HG03342 (cell line): ENCODE data around the gene PTPN5.

ENCODE experiments used
- ATAC-seq: cut with Tn5 transposase; IDR thresholded peaks from one replicate; pipeline ENCODE4 v1.9.1; 2021; ENCODE audit warnings: mild to moderate bottlenecking, moderate library complexity; ENCODE audit not compliant: unreplicated experiment

Gene PTPN5

DNA sequence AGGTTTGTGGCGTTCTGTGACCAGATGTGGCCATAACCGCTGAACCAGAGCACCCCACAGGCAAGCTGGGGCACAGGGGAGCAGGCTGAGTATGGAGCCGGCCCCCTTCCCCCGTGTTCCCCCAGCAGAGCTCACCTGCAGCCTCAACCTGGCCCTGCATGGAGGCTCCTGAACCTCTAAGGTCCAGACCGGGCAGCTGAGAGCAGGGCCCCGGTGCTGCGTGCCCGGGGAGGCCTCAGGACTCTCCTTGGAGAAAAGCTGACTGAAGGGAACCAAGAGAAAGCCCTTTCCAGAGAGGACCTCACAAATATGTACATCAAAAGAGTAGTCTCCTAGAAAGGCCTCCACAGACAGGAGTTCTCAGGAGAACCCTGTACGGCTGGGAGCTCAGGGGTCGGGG is 48.2 kb downstream of the PTPN5 start:
- no peak for ATAC-seq

DNA sequence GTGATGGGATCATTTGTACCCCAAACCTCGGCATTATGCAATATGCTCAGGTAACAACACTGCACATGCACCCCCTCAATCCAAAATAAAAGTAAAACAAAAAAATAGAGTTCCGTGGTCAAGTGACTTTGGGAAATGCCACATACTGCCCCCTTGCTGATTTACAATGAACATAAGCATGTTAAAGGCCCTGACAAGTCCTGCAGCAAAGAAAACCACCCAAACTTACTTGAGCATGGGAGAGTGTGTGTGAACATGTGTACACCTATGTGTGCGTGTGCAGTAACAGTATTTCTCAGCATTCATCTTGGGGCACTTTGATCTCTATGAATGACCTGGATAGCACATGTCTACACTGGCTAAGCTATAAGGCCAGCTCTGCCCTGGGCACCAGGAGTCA is 49.8 kb downstream of the PTPN5 start:
- no peak for ATAC-seq

DNA sequence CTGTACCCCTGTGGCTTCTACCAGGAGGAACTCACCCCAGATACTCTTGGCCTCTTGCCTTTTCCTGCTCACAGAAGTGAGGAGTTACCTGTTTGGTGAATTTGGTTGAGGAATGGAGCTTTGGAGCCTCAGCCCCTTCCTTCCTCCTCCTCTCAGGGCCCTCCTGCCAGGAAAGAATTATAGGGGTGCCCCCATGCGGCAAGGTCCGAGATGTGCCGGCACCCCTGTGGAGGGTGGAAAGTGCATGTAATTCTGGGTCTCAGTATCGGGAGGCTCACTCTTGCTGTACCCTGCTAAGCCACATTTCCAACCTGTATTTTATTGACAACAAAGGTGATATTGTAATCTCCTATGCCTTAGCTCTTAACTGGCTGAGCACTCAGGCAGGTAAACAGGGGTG is 51.9 kb downstream of the PTPN5 start:
- no peak for ATAC-seq

DNA sequence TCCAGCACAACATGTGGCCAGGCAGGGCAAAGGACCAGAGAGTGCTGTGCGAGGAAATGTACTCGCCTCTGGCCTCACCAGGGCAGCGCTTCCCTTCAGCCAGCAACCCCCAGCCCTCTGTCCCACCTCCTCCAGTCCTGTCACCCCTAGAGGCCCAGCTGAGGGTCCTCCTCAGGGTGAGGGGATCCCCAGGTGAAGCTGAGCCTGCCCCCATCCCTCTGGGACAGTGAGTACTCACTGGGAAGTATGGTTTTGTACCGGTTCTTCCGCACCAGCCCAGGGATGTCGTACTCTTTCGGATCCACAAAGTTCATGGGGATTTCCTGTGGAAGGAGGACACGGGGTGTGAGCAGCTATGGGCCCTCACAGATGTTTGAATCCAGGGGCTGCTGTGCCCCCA is 54.0 kb downstream of the PTPN5 start:
- no peak for ATAC-seq

DNA sequence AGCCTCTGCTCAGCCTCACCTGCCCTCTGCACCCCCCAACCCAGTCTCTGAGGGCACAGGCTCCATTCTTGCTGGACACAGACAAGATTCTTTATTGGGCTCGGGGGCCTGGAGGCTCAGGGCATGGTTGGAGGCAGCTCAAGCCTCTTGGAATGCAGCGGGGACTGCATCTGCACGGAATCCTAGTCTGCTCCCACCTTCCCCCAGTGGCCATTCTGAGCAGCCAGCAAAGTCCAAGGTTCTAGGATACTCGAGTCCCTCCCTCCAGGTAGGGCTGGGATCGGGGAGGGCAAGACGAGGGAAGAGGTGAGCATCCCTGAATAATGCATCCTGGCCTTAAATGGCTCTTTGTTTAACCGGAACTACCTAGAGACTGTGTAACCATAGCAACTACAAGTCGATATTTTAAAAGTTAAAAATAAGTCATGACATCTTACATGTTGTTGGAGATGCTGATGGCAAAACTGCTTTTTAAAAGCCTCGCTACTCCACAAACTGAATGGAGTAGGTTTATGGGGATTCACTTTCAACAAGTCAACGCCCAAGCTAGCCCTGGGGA is 54.9 kb downstream of the PTPN5 start:
- no peak for ATAC-seq

DNA sequence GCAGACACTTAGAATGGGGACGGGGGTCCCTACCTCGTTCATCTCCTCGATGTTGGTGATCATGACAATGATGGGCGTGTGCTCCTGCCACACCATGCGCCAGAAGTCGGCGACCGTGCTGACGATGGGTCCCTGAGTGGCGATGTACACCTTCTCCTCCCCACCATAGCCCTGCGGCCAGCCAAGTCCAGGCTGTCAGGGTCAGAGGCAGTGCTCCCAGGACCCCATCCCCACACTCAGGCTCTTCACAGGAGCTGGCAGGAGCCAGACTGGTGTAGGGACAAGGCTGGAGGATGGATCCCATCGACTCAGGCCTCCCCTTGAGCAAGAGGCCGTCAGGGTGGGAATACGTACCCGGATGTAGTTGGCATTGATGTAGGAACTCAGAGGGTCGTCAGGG is 58.4 kb downstream of the PTPN5 start:
- ATAC-seq = no peak

DNA sequence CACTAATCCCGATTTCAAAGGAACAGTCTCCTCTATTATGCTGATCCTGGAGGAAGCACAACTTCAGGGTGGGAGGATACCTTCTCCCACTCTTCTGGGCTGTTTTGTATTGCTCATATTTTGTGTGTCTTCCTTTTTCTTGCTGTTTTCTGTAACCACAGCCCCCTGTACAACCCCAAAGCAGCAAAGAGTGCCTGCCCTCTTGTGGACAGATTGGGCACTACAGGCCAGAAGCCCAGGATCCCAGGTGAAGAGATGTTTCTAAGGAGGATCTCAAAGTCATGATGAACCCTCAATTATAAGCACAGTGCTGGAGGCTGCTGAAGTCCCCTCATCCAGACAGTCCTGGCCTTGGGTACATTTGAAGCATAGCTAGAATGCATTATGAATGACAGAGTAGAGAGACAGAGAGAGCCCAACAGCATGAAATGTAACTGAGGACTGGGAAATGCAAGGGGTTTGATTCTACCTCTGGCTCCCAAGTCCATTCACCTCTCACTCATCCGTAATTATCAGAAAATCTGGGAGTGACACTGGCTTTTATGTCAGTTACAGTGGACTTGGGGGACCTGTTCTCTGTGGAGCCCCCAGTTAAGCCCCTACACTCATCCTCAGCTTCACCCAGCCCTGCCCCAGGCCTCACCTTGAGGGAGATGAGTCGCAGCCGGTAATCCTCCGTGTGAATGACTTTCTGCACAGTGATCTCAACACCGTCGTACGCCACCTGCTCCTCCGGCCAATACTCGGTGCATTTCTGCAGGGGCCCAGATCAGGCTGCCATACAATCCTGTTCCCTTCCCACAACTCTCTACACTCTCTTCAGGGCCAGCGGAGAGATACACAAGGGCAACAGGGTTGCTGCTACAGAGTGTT is 59.4 kb downstream of the PTPN5 start:
- ATAC-seq = peak; percentile 56

DNA sequence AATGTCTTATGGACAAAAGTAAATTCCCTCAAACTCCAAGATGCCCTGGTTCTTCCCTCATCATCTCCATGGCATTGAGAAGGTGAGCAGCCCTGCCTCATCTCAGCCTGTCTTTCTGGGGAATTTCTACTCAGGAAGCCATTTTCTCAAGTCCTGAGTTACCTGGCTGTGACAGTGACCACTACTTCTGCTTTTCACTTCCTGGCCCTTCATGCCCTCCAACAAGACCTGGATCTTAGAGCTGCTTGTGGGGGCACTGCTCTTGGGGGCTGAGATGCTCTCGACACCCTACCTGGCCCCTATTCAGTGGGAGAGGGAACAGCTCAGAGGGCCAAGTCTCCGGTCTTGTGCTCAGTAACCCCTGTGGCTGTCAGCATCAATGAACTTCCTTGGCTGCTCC is 60.2 kb downstream of the PTPN5 start:
- ATAC-seq = peak; percentile 2

DNA sequence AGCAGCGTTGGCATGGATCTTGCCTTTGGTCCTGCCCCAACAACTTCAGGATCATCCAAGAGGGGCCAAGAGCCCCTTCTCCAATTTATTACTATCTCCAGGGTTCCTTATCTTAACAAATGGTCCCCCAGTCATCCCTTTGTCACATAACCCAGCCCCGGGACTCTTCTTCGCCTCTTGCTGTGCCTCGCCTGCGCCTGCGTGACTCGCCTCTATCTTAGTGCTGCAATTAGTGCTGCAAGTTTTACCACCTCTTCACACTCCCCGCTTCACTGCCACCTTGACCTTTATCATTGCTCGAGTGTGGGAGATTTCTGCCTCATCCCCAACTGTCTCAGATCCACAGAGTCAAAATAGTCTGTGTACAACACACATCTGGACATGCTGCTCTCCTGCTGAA is 61.6 kb downstream of the PTPN5 start:
- no peak for ATAC-seq

DNA sequence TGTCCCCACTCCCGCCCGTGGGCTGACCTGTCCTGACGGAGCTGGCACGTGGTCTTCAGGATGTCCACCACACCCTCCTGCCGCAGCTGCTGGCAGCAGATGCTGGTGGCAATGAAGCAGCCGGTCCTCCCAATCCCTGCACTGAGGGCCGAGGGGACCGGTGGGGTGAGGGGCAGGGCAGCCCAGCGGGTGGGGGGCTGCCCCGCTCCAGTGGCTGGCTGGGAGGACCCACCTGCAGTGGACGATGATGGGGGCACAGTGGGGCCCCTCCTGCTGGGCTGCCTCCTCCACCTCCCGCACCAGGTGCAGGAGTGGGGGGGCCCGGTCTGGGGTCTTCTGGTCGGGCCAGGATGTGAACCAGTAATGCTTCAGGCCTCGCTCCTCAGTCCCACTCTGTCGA is 62.2 kb downstream of the PTPN5 start:
- no peak for ATAC-seq

DNA sequence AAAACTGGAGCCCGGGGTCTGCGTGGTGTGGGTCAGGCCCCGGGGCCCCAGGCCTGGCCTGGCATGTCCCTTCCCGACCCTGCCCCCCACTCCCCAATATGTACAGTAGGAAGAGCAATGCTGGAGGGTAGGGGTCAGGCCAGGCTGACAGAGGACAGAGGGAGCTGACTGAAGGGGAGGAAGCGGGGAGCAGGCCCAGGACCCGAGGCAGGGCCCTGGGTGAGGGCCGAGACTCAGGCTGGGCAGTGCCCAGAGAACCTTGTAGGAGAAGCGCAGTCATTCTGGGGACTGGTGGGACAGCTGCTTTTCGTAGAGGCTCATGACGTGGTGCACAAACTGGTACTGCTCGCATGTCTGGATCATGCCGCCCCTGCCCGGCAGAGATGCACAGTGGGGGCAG is 62.9 kb downstream of the PTPN5 start:
- ATAC-seq = no peak

DNA sequence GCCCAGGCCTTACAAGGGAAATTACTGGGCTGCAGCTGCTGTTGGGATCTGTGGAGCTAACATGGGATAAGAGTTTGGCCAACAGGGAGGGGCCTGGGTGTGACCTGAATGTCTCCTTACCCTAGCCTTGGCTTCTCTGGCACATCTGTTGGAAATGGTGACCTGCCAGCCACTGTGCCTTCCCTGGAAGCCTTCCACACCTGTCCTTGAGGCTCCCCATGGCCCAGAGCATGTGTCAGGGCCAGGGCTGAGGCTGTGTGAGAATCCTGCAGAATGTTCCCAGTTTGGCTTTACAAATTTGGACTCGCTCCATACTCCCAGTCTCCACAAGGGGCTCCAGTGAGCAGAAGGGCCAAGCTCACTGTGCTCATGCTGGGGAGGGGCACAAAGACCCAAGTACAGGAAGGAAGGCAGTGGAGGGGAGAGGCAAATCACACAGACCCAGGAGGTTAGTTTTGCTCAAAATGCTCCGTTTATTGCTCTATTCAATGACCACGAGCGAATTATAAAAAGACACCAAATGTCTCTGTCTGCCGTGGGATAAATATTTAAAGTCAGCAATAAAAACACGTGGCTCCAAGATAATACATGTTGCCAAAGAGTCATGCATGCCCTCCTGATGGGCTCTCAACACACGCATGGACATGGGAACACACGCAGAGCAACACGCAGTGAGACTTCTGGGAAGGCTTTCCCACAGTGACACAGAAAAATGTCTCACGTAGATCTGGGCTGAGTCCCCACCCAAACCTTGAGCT is 63.9 kb downstream of the PTPN5 start:
- no peak for ATAC-seq

DNA sequence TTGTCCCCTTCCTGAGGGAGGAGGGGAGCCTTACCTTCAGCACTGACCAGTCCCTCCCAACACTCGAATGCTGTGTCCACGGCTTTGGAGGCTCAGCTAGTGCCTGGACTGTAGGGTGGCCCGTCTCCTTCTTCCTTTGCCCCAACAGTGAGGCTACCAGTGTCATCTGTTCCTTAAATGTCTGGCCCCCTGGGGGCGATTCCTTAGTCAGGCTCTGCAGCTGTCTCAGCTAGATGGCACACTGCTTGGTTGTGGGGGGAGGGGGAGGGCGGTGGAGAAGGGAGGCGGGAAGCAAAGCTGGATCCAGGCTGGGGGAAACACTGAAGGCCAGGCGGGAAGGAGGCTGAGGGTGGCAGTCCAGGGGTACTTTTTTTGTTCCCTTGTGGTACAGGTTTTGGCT is 65.6 kb downstream of the PTPN5 start, which contains the start of gene IGSF22:
IGSF22 (minus strand) TSS at position 149 of the 400 bp plus-strand sequence. CDS start 1,952 bp downstream, outside the sequence.
- ATAC-seq = no peak

DNA sequence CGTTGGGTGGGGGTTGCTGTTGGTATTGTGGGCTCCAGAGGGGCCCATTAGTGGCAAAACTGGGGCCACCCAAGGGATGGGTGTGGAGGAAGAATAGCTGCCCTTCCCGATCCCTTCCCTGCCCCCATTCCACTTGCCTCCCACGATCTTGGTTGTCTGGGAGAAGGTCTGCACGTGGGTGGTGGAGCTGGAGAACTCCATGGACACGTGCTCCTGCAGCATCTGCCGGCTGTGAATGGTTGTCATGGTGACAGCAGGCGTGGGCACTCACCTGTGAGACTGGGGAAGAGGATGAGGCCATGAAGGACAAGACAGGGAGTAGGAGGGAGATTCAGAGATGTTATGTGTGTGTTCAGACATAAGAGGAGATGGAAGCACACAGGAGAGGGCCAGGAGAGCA is 67.6 kb downstream of the PTPN5 start:
- no peak for ATAC-seq

DNA sequence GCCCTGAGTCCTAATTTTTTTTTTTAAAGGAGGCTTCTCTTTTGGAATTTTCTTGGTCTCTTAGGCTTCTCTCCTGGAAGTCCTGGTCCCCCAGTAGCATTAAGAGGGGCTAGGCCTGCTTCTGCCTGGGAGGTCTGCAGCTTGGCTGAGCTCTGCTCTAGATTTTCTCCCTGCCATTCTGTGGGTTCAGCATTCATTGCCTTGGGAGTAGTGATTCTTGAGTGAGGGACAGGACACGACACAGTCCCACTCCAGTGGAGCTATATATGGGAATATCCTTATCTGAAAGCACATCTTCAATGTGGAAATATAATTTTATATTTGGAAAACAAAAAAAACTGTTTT is 69.3 kb downstream of the PTPN5 start:
- ATAC-seq = no peak

DNA sequence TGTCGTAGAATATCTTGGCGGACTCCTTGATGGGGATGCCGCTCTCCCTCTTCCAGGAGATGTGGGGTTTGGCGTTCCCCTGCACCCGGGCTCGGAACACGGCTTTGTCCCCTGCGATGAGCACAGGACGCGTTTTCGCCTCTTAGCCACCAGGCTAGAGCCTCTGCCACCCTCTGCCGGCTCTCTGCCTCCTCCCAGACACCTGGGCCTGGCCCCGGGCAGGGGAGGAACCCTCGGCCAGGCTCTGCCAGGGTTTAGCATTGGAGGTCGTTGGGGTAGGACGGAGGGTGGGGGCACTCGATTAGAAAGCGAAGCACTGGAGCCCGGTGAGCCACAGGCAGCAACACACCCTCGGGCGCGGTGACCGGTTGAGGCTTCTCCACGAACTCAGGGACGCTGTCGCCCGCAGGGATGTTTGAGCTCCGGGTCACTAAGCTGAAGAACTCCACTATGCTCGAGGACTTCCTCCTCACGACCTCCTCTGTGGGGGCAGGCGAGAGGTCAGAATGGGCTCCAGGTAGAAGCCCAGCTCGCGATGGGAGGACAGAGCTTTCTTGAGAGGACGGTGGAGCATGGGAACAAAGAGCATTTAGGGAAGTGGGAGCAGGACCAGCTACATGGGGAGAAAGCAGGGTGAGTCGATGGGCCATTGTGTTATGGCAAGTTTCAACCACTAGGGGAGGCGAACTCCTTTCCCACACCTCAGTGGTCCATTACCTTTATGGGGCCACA is 69.9 kb downstream of the PTPN5 start:
- peak; percentile 69 for ATAC-seq

DNA sequence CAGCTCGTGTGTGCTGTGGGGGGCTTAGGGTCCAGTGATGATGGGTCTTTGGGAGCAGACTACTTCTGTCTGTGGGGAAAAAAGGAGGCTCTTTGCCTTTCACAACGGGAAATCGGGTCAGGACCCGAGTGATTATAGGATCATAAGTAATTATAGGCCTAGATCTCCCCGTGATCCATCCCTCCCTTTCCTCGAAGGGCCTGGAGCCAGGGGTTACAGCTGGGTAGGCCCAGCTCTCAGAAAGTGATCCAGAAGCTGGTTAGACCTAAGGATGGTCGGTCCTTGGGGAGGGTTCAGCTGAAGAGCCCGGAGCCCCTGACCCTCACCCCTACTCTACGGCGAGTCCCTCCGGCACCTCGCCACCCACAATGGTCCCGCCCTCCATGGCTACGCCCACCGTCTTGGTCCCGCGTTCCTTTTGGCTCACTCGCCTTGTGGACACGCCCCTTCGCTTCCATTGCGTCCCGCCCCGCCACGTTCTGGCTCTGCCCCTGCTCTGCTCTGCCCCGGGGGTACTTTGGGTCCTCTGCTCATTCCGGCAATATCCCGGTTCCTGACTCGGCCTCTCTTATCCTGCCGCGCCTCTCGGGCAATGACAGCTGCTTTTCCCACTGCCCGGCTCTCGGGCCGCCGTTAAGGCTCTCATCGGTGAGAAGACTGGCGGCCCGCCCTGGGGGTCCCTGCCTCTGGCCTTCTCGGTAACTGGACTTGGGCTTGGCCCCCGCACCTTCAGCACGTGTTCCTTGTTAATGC is 70.6 kb downstream of the PTPN5 start:
- peak; percentile 65 for ATAC-seq

DNA sequence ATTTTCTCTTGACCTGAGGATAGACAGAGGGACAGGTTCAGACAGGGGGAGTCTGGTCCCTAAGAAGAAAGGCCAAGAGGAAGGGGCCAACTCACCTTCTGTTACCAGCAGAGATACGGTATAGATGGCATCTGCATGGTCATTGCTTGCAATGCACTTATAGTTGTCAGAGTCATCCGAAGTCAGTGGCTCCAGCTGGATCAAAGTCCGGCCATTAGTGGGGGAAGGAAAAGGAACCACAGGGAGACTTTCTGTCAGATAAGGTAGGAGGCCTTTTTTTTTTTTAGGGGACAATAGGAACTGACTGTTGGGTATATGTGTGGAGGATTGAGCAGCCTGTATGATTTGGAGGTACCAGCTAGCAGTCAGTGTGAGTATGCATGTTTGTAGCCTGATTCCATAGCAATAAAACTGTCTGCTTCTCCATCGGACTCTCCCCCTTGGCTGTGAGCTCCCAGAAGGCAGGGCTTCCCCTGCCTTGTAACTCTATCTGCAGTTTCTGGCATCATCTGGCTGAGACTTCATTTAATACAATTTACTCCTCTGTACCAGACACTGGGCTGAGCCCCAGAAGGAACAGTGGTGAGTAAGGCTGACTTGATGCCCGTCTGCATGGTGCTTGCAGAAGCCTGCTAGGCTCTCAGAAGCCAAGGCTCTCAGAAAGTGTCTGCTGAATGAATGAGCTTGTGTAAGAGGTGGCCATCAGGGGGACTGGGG is 71.3 kb downstream of the PTPN5 start:
- no peak for ATAC-seq

DNA sequence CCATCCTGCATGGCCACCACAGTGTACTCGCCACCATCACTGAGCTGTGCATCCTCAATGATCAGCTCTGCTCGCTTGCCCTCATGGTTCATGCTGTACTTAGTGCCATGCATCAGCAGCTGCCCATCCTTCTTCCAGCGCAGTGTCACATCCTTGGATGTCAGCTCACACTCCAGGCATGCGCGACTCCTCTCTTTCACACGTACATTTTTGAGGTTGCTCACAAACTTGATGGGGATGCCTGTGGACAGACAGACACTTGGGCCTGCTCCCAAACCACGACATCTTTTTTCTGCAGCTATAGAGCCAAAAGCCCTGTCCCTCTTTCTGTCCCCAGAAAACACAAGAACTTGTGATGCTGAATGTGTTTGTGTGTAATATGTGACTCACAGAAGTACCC is 76.1 kb downstream of the PTPN5 start:
- ATAC-seq = no peak

DNA sequence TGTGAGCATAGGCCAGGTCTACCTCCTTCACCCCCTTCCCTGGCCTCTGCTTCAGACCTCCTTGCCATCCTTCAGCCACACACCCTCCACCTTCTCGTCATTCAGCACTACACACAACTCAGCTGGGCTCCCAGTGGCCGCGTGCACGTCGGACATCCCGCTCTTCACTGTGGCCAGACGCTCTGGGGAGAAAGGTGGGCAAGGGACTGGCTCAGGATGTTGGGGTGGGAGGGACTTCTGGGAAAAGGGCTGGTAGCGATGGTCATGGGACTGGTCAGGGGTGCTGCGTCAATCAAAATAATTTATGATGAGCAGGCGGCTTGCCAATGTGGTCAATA is 77.2 kb downstream of the PTPN5 start:
- ATAC-seq = no peak
